ENCODE measurements around the gene MAST4.
A peak's percentile ranks its signal among the peaks of the same experiment; 100 is the strongest.
"Not testable (repeated sequence)": the region's sequence is repeated elsewhere in the genome, so short reads cannot be mapped to it uniquely, and the experiment has no call there.

MAST4 gene

DNA sequence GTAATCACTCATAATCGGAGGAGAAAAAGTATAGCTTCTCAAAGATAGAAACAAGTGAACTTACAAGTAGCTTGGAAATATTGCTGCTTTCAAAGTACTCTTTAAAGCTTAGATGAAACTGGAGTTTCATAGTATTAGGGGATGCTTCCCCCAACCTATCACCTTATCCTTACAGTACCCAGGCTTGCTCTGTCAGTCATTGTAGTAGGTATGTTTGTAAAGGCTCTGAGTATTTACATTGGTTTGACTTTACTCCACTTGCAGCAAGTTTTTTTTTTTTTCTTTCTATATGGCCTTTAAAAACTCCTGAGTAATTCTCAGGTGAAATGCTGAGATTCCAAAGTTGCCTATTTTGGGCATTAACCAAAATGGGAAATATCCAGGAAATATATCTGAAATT is 515.6 kb downstream of the MAST4 start:
- no peak for DNase-seq (ENCODE audit: low read depth)
- no peak overlapping the region for H3K4me3 ChIP-seq (ENCODE audit: low read depth, low read length)

DNA sequence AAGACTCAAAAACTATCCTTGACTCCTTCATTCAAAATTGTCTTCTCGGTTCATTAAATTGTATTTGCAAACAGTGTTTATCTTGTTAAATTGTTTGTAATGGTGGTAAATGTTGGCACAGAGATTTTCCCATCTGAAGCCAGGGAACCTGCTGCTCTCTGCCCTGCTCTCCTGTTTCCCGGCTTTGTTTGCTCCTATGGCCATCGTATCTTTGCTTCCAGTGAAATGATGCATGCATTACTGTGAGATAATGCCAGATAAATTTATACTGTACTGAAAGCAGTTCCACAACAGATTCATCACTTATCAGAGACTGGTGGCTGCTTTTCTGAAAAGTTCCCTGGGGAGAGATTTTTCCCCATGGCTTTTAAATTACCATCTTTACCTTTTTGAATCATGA is 519.1 kb downstream of the MAST4 start:
- H3K4me3 ChIP-seq (ENCODE audit: low read depth, low read length), result no peak overlapping the region
- DNase-seq (ENCODE audit: low read depth), result no peak

DNA sequence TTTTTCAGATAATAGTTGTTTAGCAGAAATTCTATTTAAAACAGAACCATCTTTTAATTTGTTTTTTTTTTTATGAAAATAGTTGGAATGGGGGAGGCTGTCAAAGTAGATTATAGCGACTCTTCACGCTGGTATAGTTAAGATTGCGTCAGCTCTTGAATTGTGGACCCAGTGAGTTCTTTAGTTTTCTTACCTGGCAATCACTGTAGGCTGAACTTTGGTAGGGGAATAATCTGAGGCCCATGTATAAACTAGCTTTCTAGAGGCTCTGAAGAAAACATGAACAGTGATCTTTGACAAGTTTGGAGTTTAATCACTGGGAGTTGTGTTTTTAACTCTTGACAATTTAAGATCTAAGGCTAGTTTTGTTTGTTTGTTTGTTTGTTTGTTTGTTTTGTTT is 519.6 kb downstream of the MAST4 start:
- no peak overlapping the region for H3K4me3 ChIP-seq (ENCODE audit: low read depth, low read length)
- no peak for DNase-seq (ENCODE audit: low read depth)

DNA sequence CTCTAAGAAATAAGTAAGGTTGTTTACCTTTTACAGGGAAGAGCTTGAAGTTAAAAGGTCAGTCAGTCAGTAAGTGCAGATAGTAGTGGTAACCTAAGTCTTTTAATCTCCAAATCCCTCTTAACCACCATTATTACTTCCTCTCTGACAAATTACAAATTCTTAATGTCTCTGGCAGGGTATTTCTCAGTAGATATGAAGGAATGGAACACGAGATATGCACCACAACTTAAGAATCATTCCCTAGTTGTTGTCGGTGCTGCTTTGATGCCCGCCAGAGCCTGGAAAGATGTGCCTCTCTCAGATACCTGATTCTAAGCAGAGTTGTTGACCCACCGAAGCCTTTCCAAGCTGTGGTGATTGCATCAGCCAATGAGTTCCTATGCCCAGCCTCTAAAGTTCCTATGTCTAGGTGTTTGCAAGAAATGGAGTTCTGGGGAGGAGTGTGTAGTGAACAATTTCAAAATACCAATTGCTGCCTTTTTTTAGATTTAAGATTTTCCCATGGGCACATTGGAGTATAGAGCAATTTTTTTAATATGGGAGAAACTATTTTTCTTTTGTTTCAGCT is 521.9 kb downstream of the MAST4 start:
- DNase-seq (ENCODE audit: low read depth), result no peak
- no peak overlapping the region for H3K4me3 ChIP-seq (ENCODE audit: low read depth, low read length)

DNA sequence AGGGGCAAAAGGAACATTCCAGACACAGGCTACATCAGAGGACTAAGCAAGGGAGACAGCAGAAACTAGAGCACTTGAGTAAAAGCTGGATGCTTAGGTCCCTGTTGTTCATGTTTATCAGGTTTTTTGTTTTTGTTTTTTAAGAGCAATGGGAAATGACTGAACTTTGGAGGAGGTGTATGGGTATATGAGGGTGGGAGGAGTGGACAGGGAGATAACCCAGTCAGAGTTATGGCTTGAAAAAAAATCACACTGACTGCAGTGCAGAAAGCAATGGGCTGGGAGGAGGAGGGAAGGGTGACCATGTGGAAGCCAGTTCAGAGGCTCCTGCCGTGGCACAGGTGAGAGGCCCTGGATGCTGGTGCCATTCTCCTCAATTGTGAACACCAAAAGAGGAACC is 522.8 kb downstream of the MAST4 start:
- no peak overlapping the region for H3K4me3 ChIP-seq (ENCODE audit: low read depth, low read length)
- no peak for DNase-seq (ENCODE audit: low read depth)

DNA sequence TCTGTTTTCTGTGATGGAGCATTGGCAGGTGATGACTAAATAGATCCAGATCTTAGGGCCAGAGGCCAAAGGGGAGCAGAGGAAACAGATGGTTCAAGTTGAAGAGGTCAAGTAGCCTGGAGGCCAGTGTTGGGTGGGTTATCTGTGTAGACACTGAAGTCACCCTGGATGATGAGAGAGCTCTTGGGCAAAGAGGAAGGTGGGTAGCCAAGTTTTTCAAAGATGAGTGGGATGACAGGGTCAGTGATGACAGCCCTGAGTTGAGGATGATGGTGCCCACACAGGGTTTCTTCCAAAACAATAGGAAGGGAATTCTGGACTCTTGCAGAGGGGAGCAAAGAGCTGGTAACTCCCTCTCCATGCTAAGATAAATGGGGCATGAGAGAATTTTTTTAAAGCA is 523.8 kb downstream of the MAST4 start:
- H3K4me3 ChIP-seq (ENCODE audit: low read depth, low read length), result no peak overlapping the region
- DNase-seq (ENCODE audit: low read depth), result no peak

DNA sequence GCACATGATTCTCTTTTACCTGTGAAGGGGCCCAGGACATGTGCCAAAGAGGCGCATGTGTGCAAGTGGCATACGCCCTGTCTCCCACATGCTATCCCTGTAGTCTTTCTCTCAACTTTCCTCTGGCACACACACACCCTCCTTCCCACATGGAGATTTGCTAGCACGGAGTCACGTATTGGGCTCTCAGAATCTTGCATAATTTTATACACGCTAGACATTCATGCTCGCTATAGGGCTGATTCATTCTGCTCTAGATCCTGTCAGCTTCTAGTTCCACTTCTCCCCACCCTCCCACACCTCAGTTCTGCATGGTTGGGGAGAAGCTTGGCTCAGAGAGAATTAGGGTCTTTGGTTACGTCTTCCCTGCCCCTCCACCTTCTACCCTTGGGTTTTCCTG is 527.6 kb downstream of the MAST4 start:
- no peak overlapping the region for H3K4me3 ChIP-seq (ENCODE audit: low read depth, low read length)
- no peak for DNase-seq (ENCODE audit: low read depth)

DNA sequence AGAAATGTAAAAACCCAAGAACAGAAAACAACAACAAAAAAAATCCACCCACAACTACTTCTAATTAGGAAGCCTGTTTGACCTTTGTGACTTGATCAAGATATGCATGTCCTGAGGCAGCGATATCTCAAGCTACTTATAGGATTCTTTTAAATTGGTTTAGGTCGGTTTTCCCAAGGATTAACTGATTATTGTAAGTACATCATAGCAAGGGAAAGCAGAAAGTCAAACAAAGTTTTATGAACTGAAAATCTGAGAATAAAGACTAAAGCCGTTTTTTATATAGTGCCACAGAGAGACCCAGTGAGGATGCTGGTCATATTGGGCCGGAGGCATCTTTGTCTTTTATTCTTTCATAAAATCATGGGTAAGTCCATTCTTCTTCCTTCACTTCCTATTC is 528.4 kb downstream of the MAST4 start:
- DNase-seq (ENCODE audit: low read depth), result no peak
- H3K4me3 ChIP-seq (ENCODE audit: low read depth, low read length), result no peak overlapping the region

DNA sequence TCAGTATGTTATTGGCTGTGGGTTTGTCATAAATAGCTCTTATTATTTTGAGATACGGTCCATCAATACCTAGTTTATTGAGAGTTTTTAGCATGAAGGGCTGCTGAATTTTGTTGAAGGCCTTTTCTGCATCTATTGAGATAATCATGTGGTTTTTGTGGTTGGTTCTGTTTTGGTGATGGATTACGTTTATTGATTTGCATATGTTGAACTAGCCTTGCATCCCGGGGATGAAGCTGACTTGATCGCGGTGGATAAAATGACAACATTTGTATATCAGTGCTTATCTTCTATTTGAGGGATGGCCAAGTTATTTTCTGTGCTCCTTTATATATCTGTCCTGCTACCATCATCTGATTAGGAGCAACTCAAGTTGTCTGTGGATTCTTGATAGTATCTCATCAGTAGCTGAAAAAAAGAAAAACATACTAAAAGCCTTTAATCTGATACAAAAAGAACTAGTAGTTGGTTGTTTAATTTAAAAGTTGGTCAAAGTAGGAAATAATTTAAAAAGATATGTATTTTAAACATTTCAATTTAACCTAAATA is 531.2 kb downstream of the MAST4 start:
- not testable (repeated sequence) for DNase-seq (ENCODE audit: low read depth); H3K4me3 ChIP-seq (ENCODE audit: low read depth, low read length)

DNA sequence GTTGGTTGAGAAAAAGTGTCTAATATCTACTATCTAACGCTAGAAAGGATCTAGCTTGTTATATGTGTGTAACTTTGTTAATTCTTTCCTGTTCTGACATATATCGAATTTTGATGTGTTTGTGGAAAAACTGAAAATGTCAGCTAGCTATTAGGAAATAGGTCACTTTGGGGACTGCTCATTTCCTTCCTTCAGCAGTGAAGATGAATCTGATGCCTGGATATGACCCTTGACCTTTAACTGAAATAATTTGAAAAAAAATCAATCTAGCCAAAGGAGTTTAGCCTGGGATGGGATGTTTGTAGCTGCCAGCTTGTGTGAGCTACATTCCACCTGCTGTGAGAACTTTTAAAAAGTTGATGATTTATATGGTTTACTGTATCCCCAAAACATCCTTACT is 533.6 kb downstream of the MAST4 start:
- no peak overlapping the region for H3K4me3 ChIP-seq (ENCODE audit: low read depth, low read length)
- DNase-seq (ENCODE audit: low read depth), result no peak

DNA sequence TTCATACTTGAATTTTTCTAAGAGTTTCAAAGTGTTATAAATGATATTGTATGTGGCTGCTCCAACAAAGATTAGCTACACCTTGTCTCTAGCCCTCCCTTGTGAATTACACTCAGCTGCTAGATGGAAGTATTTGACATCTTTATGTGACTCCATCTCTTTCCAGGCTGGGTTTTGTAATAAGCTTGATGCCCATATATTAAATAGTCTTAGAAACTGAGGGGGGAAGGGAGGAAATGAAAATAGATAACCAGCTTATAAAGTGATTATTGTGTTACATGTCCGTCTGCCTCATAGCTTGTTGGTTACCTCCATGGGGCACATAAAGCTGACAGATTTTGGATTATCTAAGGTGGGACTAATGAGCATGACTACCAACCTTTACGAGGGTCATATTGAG is 537.0 kb downstream of the MAST4 start:
- DNase-seq (ENCODE audit: low read depth), result no peak

DNA sequence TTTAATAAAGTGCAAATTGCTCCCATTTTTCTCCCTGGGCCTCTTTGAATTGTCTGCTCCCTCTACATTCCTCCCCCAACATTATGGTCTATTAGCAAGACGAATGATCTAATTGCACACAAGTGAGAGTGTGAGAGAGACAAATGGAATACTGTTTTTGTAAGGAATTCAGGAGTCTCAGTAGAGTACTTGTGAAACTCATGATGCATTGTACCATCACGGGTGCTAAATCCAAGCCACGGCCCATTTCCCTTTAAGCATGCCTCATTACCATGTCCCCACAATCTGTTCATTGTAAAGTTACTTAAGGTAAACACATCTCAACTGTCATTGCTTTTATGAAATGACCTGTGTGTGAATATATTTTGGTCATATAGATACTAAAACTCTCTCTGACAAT is 537.6 kb downstream of the MAST4 start:
- H3K4me3 ChIP-seq (ENCODE audit: low read depth, low read length), result no peak overlapping the region
- no peak for DNase-seq (ENCODE audit: low read depth)

More for the DNA sequence above, 537.0 kb downstream of the MAST4 start:
- no peak overlapping the region for H3K4me3 ChIP-seq (ENCODE audit: low read depth, low read length)

DNA sequence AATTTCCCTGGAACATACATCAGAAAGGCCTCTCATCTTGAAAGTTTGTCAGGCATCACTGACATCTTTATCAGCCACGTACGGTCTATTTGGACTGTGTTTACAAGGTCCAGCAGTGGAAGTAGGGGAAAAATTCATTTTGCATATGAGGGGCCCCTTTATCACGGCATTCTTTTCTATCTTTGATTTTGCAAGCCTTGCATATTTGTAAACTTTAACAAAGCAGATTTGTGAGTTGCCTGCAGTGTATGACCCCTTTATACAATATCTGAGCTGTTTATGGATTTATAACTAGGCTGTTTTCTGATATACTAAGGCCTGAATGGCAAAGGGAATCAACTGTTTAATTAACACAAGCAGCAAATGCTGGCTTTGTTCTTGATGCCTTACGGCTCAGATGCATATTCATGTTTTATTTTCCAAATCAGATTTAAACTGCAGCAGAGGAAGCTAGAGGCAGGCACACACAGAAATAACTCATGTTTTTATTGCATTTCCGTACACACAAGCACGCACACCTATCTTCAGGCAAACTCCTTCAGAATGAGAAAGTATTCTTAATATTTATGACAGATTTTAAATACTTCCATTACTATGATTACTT is 539.3 kb downstream of the MAST4 start:
- no peak overlapping the region for H3K4me3 ChIP-seq (ENCODE audit: low read depth, low read length)
- no peak for DNase-seq (ENCODE audit: low read depth)

DNA sequence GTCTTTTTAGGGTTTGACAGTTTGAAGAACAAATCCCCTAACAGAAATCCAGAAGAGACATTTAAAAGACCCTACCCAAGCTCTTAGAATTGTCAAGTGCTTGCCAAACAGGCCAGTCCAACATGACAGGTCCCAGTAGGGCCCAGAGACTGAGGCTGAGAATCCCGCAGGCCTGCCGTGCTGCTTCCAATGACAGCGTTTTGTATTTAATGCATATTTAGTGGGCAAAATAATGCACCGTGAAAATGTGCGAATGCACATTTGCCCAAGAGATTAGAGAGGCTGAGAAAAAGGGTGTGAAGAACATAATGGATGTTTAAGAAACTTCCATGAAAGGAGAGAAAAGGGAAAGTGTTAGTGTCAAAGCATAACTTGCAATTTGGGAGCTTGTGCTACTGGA is 542.8 kb downstream of the MAST4 start:
- no peak overlapping the region for H3K4me3 ChIP-seq (ENCODE audit: low read depth, low read length)
- no peak for DNase-seq (ENCODE audit: low read depth)

DNA sequence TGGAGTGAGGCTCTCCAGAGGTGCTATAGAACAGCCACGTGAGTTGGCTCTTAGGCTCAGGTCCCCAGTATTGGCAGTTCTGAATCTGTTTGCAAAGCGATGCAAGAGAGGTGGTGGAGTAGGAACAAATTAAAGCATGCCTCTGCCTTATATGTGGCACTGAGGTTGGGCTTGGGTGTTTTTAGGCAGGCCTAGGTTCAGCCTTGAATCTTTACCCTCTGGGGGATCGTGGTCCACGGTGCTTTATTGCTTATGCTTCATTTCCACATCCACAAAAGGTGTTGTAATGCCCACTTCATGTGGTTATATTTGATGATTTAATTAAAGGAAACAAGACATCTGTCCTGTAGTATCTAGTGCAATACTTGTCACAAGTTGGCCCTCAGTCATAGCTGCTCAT is 544.2 kb downstream of the MAST4 start:
- H3K4me3 ChIP-seq (ENCODE audit: low read depth, low read length), result no peak overlapping the region
- DNase-seq (ENCODE audit: low read depth), result no peak

DNA sequence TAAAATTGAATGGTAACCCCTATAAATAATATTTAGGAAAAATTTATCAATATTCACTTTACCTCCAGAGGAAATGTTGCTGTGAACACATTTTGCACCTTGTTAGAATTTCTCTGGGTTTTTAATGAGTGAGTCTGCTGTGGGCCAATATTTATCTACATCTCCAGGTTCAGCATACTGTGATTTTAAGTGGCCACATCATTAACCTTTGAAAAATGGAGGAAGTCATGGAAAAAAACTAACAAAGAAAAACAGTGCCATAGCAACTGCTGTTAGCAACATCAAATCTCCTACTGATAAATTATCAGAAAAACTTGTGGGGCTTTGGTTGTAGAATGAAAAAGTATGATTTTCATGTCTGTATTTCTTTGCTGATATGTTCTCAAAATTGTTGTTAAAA is 545.5 kb downstream of the MAST4 start:
- no peak overlapping the region for H3K4me3 ChIP-seq (ENCODE audit: low read depth, low read length)
- DNase-seq (ENCODE audit: low read depth), result no peak

DNA sequence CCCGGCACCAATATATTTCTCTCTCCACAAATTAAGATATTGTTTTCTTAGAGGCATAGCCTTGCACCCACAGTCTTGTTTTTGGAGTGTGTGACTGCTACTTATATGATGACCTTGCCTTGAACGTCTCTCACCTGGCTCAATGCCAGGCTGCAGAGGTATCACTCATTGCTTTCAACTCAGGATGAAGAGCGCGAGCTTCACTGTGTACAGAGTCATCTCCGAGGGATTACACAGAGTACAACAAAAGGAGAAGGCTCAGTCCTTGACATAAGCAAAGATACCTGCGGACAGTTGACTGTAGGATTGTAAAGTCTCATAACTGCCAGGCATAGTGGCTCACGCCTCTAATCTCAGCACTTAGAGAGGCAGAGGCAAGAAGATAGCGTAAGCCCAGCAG is 546.6 kb downstream of the MAST4 start:
- DNase-seq (ENCODE audit: low read depth), result no peak
- H3K4me3 ChIP-seq (ENCODE audit: low read depth, low read length), result no peak overlapping the region

DNA sequence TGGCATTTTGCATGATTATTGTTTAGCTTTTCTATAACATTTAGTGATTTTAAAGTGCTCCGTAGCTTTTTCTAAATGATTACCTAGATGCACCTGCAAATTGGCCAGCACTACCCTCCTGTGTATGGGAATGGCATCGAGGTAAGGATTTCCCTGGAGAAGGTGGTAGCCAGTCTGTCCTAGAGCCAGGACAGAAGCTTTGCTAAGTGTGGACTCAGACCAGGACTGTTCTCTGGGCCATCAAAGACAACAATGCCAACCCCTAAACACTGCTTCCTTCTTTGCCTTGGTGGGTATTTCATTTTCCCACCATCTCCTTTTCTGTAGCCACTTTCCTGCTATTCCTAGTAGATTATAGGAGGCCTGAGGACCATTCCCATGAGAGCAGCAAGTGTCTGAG is 547.4 kb downstream of the MAST4 start:
- H3K4me3 ChIP-seq (ENCODE audit: low read depth, low read length), result no peak overlapping the region
- no peak for DNase-seq (ENCODE audit: low read depth)

DNA sequence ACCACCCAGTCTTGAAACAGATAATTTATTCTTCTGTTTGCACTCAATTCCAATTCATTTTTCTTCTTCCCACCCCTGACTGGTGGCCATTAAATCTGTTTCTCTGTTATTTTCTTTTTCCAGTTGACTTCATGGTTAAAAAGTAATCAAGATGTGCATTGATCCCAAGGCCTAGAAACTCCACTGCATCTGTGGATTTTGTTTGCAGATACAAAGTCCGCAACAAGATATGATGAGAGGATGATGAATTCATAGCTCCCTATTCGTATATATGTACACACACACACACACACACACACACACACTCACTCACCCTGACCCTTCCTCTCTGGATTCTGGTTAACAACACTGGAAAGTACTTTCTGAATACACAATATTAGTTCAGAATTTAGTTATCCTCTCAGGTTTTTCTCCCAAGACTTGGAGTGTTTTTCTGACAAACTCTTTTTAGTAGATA is 548.0 kb downstream of the MAST4 start:
- no peak overlapping the region for H3K4me3 ChIP-seq (ENCODE audit: low read depth, low read length)
- no peak for DNase-seq (ENCODE audit: low read depth)

DNA sequence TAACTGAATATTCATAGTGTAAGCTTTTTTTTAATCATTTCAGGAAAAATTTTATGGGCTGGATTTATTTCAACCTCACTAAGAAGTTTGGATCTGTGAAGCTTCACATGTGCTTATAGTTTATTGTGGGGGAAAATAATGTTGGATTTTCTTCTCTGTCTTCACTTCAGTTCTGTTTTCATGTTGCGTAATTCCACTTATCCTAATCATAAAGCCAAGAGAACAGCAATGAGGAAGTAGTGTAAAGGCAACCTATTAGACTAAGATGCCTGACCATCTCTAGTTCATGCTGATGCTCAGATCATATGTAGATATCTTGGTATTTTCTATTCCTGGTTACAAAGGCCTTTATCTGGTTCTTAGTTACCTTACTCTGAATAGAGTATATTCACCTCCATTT is 550.4 kb downstream of the MAST4 start:
- DNase-seq (ENCODE audit: low read depth), result peak; percentile 20
- H3K4me3 ChIP-seq (ENCODE audit: low read depth, low read length), result no peak overlapping the region

DNA sequence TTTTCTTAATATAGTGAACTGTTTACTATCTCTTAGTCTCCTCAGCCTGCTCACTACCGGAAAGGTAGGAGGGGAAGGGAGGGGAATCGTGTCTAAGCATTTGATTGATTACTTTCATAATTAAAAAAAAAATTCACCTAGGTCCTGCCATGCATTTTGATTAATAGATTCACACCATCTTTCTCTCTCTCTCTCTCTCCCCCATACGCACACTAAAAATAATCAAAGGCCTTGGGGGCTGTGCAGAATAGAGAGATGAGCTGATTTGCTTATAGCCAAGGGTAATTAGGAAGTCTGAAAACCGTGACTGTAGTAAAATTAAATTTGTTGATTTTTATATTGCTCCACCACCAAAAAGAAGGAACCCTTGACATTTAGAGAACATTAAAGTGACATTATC is 550.8 kb downstream of the MAST4 start:
- H3K4me3 ChIP-seq (ENCODE audit: low read depth, low read length), result no peak overlapping the region
- no peak for DNase-seq (ENCODE audit: low read depth)
